ENCODE measurements around the gene HOXD11.

The HOXD11 gene

GRCh38 chr2:176082824-176083751 is 24.0 kb upstream of the HOXD11 start:
- DNase-seq (ENCODE audit: insufficient read length) (no peak), FAIRE-seq (no peak)
- TF ChIP-seq TAF1 (IDR thresholded peaks at IDR 0.05; ENCODE audit: borderline replicate concordance, low read depth, low read length) (no peak), POLR2A (IDR thresholded peaks at IDR 0.05; ENCODE audit: low read depth, low read length) (no peak), POLR2AphosphoS5 (IDR thresholded peaks at IDR 0.05; ENCODE audit: low read depth, low read length) (no peak)

- DNase-seq (ENCODE audit: insufficient read length) = no peak
- no peak for FAIRE-seq
- no peak for TF ChIP-seq TAF1 (IDR thresholded peaks at IDR 0.05; ENCODE audit: borderline replicate concordance, low read depth, low read length)
- TF ChIP-seq POLR2A (IDR thresholded peaks at IDR 0.05; ENCODE audit: low read depth, low read length) = no peak
- TF ChIP-seq POLR2AphosphoS5 (IDR thresholded peaks at IDR 0.05; ENCODE audit: low read depth, low read length) = no peak
Observed at GRCh38 chr2:176083796-176084261, 23.3 kb upstream of the HOXD11 start, which contains the start of gene EVX2. EVX2 (minus strand) TSS chr2:176083962; CDS start chr2:176083776, 186 bp downstream.

GRCh38 chr2:176084611-176085119 is 22.4 kb upstream of the HOXD11 start:
- DNase-seq (ENCODE audit: insufficient read length) (no peak), FAIRE-seq (no peak)
- TF ChIP-seq POLR2AphosphoS5 (IDR thresholded peaks at IDR 0.05; ENCODE audit: low read depth, low read length) (no peak), POLR2A (IDR thresholded peaks at IDR 0.05; ENCODE audit: low read depth, low read length) (no peak), TAF1 (IDR thresholded peaks at IDR 0.05; ENCODE audit: borderline replicate concordance, low read depth, low read length) (no peak)

GRCh38 chr2:176085120-176085788 is 21.8 kb upstream of the HOXD11 start:
- FAIRE-seq (no peak), DNase-seq (ENCODE audit: insufficient read length) (no peak)
- TF ChIP-seq POLR2AphosphoS5 (IDR thresholded peaks at IDR 0.05; ENCODE audit: low read depth, low read length) (no peak), POLR2A (IDR thresholded peaks at IDR 0.05; ENCODE audit: low read depth, low read length) (no peak), TAF1 (IDR thresholded peaks at IDR 0.05; ENCODE audit: borderline replicate concordance, low read depth, low read length) (no peak)

GRCh38 chr2:176085861-176086771 is 21.0 kb upstream of the HOXD11 start:
- FAIRE-seq (no peak), DNase-seq (ENCODE audit: insufficient read length) (no peak)
- TF ChIP-seq TAF1 (IDR thresholded peaks at IDR 0.05; ENCODE audit: borderline replicate concordance, low read depth, low read length) = no peak
- TF ChIP-seq POLR2AphosphoS5 (IDR thresholded peaks at IDR 0.05; ENCODE audit: low read depth, low read length) = no peak
- no peak for TF ChIP-seq POLR2A (IDR thresholded peaks at IDR 0.05; ENCODE audit: low read depth, low read length)

- no peak for DNase-seq (ENCODE audit: insufficient read length)
- no peak for FAIRE-seq
- no peak for TF ChIP-seq POLR2A (IDR thresholded peaks at IDR 0.05; ENCODE audit: low read depth, low read length)
- no peak for TF ChIP-seq TAF1 (IDR thresholded peaks at IDR 0.05; ENCODE audit: borderline replicate concordance, low read depth, low read length)
- no peak for TF ChIP-seq POLR2AphosphoS5 (IDR thresholded peaks at IDR 0.05; ENCODE audit: low read depth, low read length)
Observed at GRCh38 chr2:176087330-176088047, 19.6 kb upstream of the HOXD11 start.

GRCh38 chr2:176088048-176088936 is 18.8 kb upstream of the HOXD11 start:
- TF ChIP-seq POLR2A (IDR thresholded peaks at IDR 0.05; ENCODE audit: low read depth, low read length) (no peak), TAF1 (IDR thresholded peaks at IDR 0.05; ENCODE audit: borderline replicate concordance, low read depth, low read length) (no peak), POLR2AphosphoS5 (IDR thresholded peaks at IDR 0.05; ENCODE audit: low read depth, low read length) (no peak)
- FAIRE-seq = peak; percentile 42

GRCh38 chr2:176088937-176089842 is 17.9 kb upstream of the HOXD11 start:
- DNase-seq (ENCODE audit: insufficient read length) (no peak), FAIRE-seq (no peak)
- no peak for TF ChIP-seq TAF1 (IDR thresholded peaks at IDR 0.05; ENCODE audit: borderline replicate concordance, low read depth, low read length)
- TF ChIP-seq POLR2AphosphoS5 (IDR thresholded peaks at IDR 0.05; ENCODE audit: low read depth, low read length) = no peak
- TF ChIP-seq POLR2A (IDR thresholded peaks at IDR 0.05; ENCODE audit: low read depth, low read length) = no peak

More at GRCh38 chr2:176088048-176088936, 18.8 kb upstream of the HOXD11 start:
- no peak for DNase-seq (ENCODE audit: insufficient read length)

Measured in GM12892 (cell line).